MCF 10A (cell line): ENCODE results near the gene TMC4. TPM values are rescaled to one million over a fixed set of nuclear protein-coding genes. Genes with fewer than 3 reads are reported as not detected.

Experiments
- BruUV-seq: library from RNA; stranded (reverse); fragments of 400-500 nt; replicated peaks from 2 replicates; lab custom pipeline; 2021; lab: Mats Ljungman, UMichigan
- CTCF ChIA-PET: fragments of 300-600 bp; sonication (Branson Sonifier 250); formaldehyde crosslinking; extraction: SDS; loops from one replicate; lab custom pipeline; 2021; ENCODE audit warnings: antibody characterized with exemption, inconsistent platforms; lab: Yijun Ruan, JAX
- POLR2A ChIA-PET: fragments of 300-600, 350-650 bp; sonication (Branson Sonifier 250); formaldehyde crosslinking; extraction: SDS; loops from one replicate; lab custom pipeline; 2020; ENCODE audit warnings: antibody characterized with exemption, inconsistent platforms; lab: Yijun Ruan, JAX
- DNase-seq: peaks from one replicate; pipeline ENCODE4 v3.0.0-alpha.2; 2018; ENCODE audit not compliant: unreplicated experiment
- H3K27ac Mint-ChIP-seq: one replicate; pipeline ENCODE4 v1.8.0; 2022; ENCODE audit warnings: mild to moderate bottlenecking, low read depth, mixed read lengths; ENCODE audit not compliant: unreplicated experiment
- H3K27me3 Mint-ChIP-seq: one replicate; pipeline ENCODE4 v1.8.0; 2022; ENCODE audit warnings: mixed read lengths; ENCODE audit not compliant: insufficient read depth, unreplicated experiment
- H3K36me3 Mint-ChIP-seq: one replicate; pipeline ENCODE4 v1.8.0; 2022; ENCODE audit warnings: mild to moderate bottlenecking, moderate library complexity, mixed read lengths; ENCODE audit not compliant: insufficient read depth, unreplicated experiment
- H3K4me1 Mint-ChIP-seq: one replicate; pipeline ENCODE4 v1.8.0; 2022; ENCODE audit warnings: mixed read lengths; ENCODE audit not compliant: insufficient read depth, unreplicated experiment
- H3K4me3 Mint-ChIP-seq: one replicate; pipeline ENCODE4 v1.8.0; 2022; ENCODE audit warnings: mild to moderate bottlenecking, moderate library complexity, mixed read lengths; ENCODE audit not compliant: unreplicated experiment
- H3K9me3 Mint-ChIP-seq: one replicate; pipeline ENCODE4 v1.8.0; 2022; ENCODE audit warnings: mixed read lengths; ENCODE audit not compliant: unreplicated experiment
- CTCF ChIP-seq: fragments of 200-600 bp; IDR thresholded peaks from one replicate; pipeline ENCODE4 v1.8.0; 2022; ENCODE audit warnings: antibody characterized with exemption, mild to moderate bottlenecking; ENCODE audit not compliant: unreplicated experiment
- intact Hi-C: fragments of 100-400 bp; cut with micrococcal nuclease; formaldehyde crosslinking; loops from 2 replicates; pipeline ENCODE4 v1.14.1; 2022
- total RNA-seq: library from RNA; stranded (reverse); gene quantifications from 2 replicates; pipeline ENCODE4 v1.2.3, GENCODE V29; 2022

The TMC4 gene
- total RNA-seq, 1 experiment from 2014 or later = 6.1 TPM

GRCh38 chr19:54159352-54160181, 13.4 kb downstream of the TMC4 start, which contains the start of gene LENG1:
TSS of gene LENG1 (minus strand) at chr19:54159721. CDS start at chr19:54159695, 26 bp downstream.
- Mint-ChIP-seq H3K4me3 (peak within 1 kb of the TSS; percentile 76), H3K27ac (peak within 1 kb of the TSS; percentile 85), H3K27me3 (no peaks in the 10 kb centered on the region), H3K36me3 (peaks cover 35% of the 10 kb centered on the region), H3K4me1 (peaks cover 22% of the 10 kb centered on the region), H3K9me3 (no peaks in the 10 kb centered on the region)
- intact Hi-C loops = loop anchor here (2.0 to 5.0 kb wide), 2 partner anchors 23 to 43 kb away; partner anchors contain the start of genes CNOT3 and RPS9
- POLR2A ChIA-PET = interaction anchor here (0.5 to 10.2 kb wide), 16 partner anchors 9 to 1263 kb away, joined by 3 to 110 read pairs (median 6); partner anchors contain the start of genes CNOT3, LENG8, MBOAT7 and PRPF31
- CTCF ChIA-PET = interaction anchor here (0.6 to 1.8 kb wide), 10 partner anchors 9 to 54 kb away, joined by 3 to 6 read pairs (median 4); no protein-coding TSS in a partner anchor
- peak; percentile 100 for DNase-seq
- no peak for TF ChIP-seq CTCF
- BruUV-seq = no TSS peak

DNA sequence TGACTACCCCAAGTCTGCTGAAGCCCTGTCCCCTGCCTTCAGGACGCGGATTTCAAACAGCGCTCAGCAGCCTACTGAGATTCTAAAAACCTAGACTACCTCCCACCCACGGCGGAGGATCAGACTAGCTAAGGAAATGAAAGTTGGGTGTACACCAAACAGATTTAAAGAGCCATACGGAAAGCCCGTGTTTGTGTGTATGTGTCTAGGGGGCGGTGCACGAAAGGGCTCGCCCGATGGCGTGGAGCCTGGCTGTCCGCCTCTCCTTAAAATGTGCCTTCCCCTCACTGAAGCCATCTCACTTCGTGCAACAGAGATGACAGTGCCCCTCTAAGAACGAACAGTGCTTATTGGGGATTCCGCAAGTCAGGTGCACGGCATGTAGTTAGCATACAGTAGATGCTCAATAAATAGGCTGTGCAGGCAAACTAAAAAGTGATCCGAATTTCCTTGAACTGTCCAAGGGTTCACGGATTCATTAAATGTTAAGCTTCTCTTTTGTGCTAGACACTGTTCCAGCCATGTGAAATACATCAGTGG, 14.1 kb downstream of the TMC4 start:
- intact Hi-C loops = loop anchor here (2.0 kb wide), 1 partner anchor 22 kb away; the partner anchor contains the start of gene CNOT3
- Mint-ChIP-seq H3K36me3 (peaks cover 42% of the 10 kb centered on the region), H3K4me3 (peak overlapping the region; percentile 76), H3K9me3 (no peaks in the 10 kb centered on the region), H3K4me1 (peaks cover 22% of the 10 kb centered on the region), H3K27ac (peak overlapping the region; percentile 85), H3K27me3 (no peaks in the 10 kb centered on the region)
- ChIA-PET POLR2A (interaction anchor here (0.5 to 10.2 kb wide), 18 partner anchors 8 to 1262 kb away, joined by 3 to 110 read pairs (median 6); partner anchors contain the start of genes CNOT3, LENG8, MBOAT7 and PRPF31), CTCF (interaction anchor here (0.7 to 1.8 kb wide), 11 partner anchors 9 to 232 kb away, joined by 3 to 6 read pairs (median 3); no protein-coding TSS in a partner anchor)
- peak; percentile 31 for DNase-seq
- no peak for TF ChIP-seq CTCF
- BruUV-seq = TSS peak; percentile 71

- POLR2A ChIA-PET = interaction anchor here (0.8 to 10.2 kb wide), 4 partner anchors 19 to 44 kb away, joined by 3 to 110 read pairs (median 27); partner anchors contain the start of genes CNOT3, MBOAT7, RPS9 and TFPT
These were observed 16.0 kb downstream of the TMC4 start for GRCh38 chr19:54156953-54157352.

More at GRCh38 chr19:54156953-54157352, 16.0 kb downstream of the TMC4 start:
- H3K27me3 Mint-ChIP-seq = no peaks in the 10 kb centered on the region
- BruUV-seq = no TSS peak
- DNase-seq = no peak
- peaks cover 14% of the 10 kb centered on the region for H3K4me1 Mint-ChIP-seq
- no peaks in the 10 kb centered on the region for H3K9me3 Mint-ChIP-seq
- intact Hi-C loops = no loop called here
- H3K36me3 Mint-ChIP-seq = peaks cover 50% of the 10 kb centered on the region
- H3K4me3 Mint-ChIP-seq = peak overlapping the region; percentile 47
- CTCF ChIA-PET = interaction anchor here (0.6 to 0.7 kb wide), 2 partner anchors 51 to 652 kb away, joined by 3 to 4 read pairs; no protein-coding TSS in a partner anchor
- TF ChIP-seq CTCF = no peak
- H3K27ac Mint-ChIP-seq = no peak overlapping the region
